HG03469 (cell line): ENCODE data around the gene FOS.
"Not testable (repeated sequence)": the region's sequence is repeated elsewhere in the genome, so short reads cannot be mapped to it uniquely, and the experiment has no call there.

Experiments used
- ATAC-seq: cut with Tn5 transposase; IDR thresholded peaks from one replicate; pipeline ENCODE4 v1.9.1; 2021; ENCODE audit warnings: mild to moderate bottlenecking, moderate library complexity, moderate number of reproducible peaks; ENCODE audit not compliant: unreplicated experiment

Gene FOS

GRCh38 chr14:75292101-75292563 lies 13.5 kb downstream of the FOS start:
- ATAC-seq, result no peak

GRCh38 chr14:75292886-75293285 lies 14.3 kb downstream of the FOS start:
- ATAC-seq, result no peak

GRCh38 chr14:75293920-75294648 lies 15.5 kb downstream of the FOS start:
- ATAC-seq, result peak; percentile 87

- ATAC-seq, result no peak
Observed at GRCh38 chr14:75294649-75295033, 16.0 kb downstream of the FOS start.

- no peak for ATAC-seq
Observed at GRCh38 chr14:75295061-75295461, 16.4 kb downstream of the FOS start.

GRCh38 chr14:75295491-75296345 lies 17.1 kb downstream of the FOS start:
- no peak for ATAC-seq

- no peak for ATAC-seq
Observed at GRCh38 chr14:75297411-75298040, 18.9 kb downstream of the FOS start.

GRCh38 chr14:75298187-75298965 lies 19.7 kb downstream of the FOS start:
- no peak for ATAC-seq

GRCh38 chr14:75299059-75299458 lies 20.4 kb downstream of the FOS start:
- ATAC-seq, result no peak

- ATAC-seq, result no peak
Observed at GRCh38 chr14:75299576-75299975, 20.9 kb downstream of the FOS start.

GRCh38 chr14:75301666-75302325 lies 23.2 kb downstream of the FOS start:
- ATAC-seq, result no peak

GRCh38 chr14:75303381-75303789 lies 24.8 kb downstream of the FOS start:
- ATAC-seq, result no peak

- not testable (repeated sequence) for ATAC-seq
Observed at GRCh38 chr14:75306410-75306809, 27.8 kb downstream of the FOS start.

GRCh38 chr14:75306927-75307699 lies 28.5 kb downstream of the FOS start:
- no peak for ATAC-seq

- ATAC-seq, result no peak
Observed at GRCh38 chr14:75307700-75308379, 29.2 kb downstream of the FOS start.

- not testable (repeated sequence) for ATAC-seq
Observed at GRCh38 chr14:75308991-75309390, 30.4 kb downstream of the FOS start.

- ATAC-seq, result not testable (repeated sequence)
Observed at GRCh38 chr14:75309561-75309960, 30.9 kb downstream of the FOS start.

- no peak for ATAC-seq
Observed at GRCh38 chr14:75310295-75311111, 31.9 kb downstream of the FOS start.
